Measurements from ENCODE around the gene CLPTM1L. TPM values are rescaled to one million over a fixed set of nuclear protein-coding genes. Genes with fewer than 3 reads are reported as not detected.
"Not testable (repeated sequence)": the region's sequence is repeated elsewhere in the genome, so short reads cannot be mapped to it uniquely, and the experiment has no call there.

Gene CLPTM1L
- total RNA-seq, 1 donor from 2014 or later = 169 TPM

- DNase-seq (ENCODE audit: low read depth) = peak; percentile 17
Measured at GRCh38 chr5:1328237-1329110, 16.4 kb downstream of the CLPTM1L start.

- DNase-seq (ENCODE audit: low read depth) = peak; percentile 15
Measured at GRCh38 chr5:1326901-1327756, 17.8 kb downstream of the CLPTM1L start.

- not testable (repeated sequence) for DNase-seq (ENCODE audit: low read depth)
Measured at GRCh38 chr5:1326532-1326875, 18.4 kb downstream of the CLPTM1L start.

- DNase-seq (ENCODE audit: low read depth) = no peak
Measured at GRCh38 chr5:1325870-1326531, 18.9 kb downstream of the CLPTM1L start.

GRCh38 chr5:1325191-1325741, 19.6 kb downstream of the CLPTM1L start:
- no peak for DNase-seq (ENCODE audit: low read depth)

- peak; percentile 42 for DNase-seq (ENCODE audit: low read depth)
Measured at GRCh38 chr5:1324719-1325190, 20.1 kb downstream of the CLPTM1L start.

GRCh38 chr5:1324301-1324700, 20.6 kb downstream of the CLPTM1L start:
- no peak for DNase-seq (ENCODE audit: low read depth)

GRCh38 chr5:1323803-1324173, 21.1 kb downstream of the CLPTM1L start:
- DNase-seq (ENCODE audit: low read depth) = no peak

- no peak for DNase-seq (ENCODE audit: low read depth)
Measured at GRCh38 chr5:1322955-1323802, 21.7 kb downstream of the CLPTM1L start.

GRCh38 chr5:1322036-1322900, 22.6 kb downstream of the CLPTM1L start:
- no peak for DNase-seq (ENCODE audit: low read depth)

- DNase-seq (ENCODE audit: low read depth) = no peak
Measured at GRCh38 chr5:1321576-1321975, 23.3 kb downstream of the CLPTM1L start.

GRCh38 chr5:1320436-1321344, 24.2 kb downstream of the CLPTM1L start:
- DNase-seq (ENCODE audit: low read depth) = no peak

GRCh38 chr5:1319436-1320256, 25.3 kb downstream of the CLPTM1L start:
- DNase-seq (ENCODE audit: low read depth) = no peak

GRCh38 chr5:1318659-1319251, 26.1 kb downstream of the CLPTM1L start:
- DNase-seq (ENCODE audit: low read depth) = no peak

GRCh38 chr5:1317921-1318565, 26.9 kb downstream of the CLPTM1L start:
- no peak for DNase-seq (ENCODE audit: low read depth)

- DNase-seq (ENCODE audit: low read depth) = no peak
Measured at GRCh38 chr5:1316588-1317340, 28.1 kb downstream of the CLPTM1L start.

Measured in myocyte (in vitro differentiated cells).